ENCODE data around the gene SP2. TPM values are rescaled to one million over a fixed set of nuclear protein-coding genes. Genes with fewer than 3 reads are reported as not detected.
A peak's percentile ranks its signal among the peaks of the same experiment; 100 is the strongest.

Gene SP2
- polyA plus RNA-seq, 10 donors, result 12.3 to 18.3 (median 14.7) TPM

GRCh38 chr17:47967607-47968252 is 71.7 kb downstream of the SP2 start:
- DNase-seq, result peak in 1 of 3 donors; percentile 62

DNA sequence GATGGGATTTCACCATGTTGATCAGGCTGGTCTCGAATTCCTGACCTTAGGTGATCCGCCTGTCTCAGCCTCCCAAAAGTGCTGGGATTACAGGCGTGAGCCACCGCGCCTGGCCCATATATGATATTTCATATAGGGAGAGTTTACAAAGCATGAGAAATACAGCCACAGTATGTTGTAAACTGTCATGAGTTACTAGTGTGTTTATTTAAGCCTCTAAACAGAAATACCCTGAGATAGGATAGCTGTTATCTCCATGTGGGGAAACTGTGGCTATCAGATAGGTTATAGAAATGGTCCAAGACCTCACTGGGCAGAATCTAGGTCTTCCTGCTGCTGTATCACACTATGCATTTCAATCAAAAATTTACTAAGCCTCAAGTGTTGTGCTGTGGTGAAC is 72.8 kb downstream of the SP2 start:
- no peak for DNase-seq

DNA sequence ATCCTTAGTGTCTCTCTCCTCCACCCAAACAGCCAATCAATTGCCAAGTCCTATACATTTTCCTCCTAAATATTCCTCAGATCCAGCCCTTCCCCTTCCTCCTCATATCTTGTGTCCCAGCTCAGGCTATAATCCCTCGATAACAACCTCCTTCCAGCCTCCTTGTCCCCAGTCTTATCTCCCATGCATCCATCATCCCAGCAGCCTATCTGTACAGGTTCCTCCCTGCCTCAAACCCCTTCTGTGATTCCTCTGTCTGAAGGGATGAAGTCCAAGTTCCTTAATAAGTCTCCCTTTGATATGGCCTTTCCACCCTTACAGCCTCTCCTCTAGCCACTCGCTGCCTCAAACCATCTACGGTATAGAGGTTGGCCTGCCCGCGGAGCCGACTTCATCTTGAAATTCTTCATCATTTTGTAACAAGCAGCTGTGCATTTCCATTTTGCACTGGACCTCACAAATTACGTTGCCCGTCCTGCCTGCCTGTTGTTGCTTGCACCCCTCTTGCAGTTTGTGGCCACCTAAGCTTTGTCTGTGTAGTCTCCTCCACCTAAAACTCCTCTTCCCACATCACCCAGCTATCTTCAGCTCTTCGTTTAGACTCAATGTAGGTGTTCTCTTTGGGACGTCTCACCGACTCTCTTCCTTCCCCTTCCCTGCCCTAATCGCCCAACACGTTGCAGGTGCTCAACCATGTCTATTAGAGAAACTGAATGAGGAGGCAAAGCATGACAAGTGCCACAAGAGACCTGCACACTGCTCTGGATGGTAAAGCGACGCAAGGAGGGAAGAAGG is 74.1 kb downstream of the SP2 start:
- DNase-seq, result no peak

GRCh38 chr17:47970725-47971499 is 74.9 kb downstream of the SP2 start, which contains the start of gene CDK5RAP3:
TSS of gene CDK5RAP3 (plus strand) at chr17:47971113. CDS start at chr17:47971147, 34 bp downstream.
- DNase-seq, result peak; percentile 100

- no peak for DNase-seq
These were observed 77.5 kb downstream of the SP2 start for GRCh38 chr17:47973541-47973940.

DNA sequence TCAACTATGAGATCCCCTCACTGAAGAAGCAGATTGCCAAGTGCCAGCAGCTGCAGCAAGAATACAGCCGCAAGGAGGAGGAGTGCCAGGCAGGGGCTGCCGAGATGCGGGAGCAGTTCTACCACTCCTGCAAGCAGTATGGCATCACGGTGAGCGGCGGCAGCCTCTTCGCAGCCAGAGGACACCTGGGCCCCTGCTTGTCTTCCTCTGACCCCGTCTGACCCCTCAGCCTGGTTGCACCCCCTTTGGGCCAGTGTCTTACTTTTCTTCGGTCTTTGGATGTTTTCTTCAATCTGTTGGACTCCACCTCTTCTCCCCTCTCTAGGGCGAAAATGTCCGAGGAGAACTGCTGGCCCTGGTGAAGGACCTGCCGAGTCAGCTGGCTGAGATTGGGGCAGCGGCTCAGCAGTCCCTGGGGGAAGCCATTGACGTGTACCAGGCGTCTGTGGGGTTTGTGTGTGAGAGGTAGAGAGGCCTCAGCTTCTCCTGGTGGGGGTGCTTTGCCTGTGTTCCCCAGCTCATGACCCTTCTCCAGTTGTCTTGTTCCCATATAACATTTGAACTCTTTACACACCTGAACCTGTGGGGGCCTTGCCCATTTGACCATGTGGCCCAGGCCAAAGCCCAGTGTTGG is 79.3 kb downstream of the SP2 start:
- DNase-seq, result no peak

DNA sequence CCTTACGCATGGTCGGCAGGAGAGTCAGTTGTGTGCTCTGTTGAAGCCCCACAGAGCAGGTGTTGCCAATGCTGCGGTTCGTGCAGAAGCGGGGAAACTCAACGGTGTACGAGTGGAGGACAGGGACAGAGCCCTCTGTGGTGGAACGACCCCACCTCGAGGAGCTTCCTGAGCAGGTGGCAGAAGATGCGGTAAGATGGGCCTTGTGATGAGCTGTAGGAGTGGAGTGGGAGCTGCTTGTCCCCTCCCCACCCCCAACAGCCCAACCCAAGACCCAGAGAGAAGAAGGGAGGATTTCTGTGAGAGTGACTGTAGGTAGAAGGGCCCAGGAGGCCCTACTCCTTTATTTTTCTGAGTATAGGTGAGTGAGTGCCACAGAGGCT is 79.8 kb downstream of the SP2 start:
- DNase-seq, result no peak

DNA sequence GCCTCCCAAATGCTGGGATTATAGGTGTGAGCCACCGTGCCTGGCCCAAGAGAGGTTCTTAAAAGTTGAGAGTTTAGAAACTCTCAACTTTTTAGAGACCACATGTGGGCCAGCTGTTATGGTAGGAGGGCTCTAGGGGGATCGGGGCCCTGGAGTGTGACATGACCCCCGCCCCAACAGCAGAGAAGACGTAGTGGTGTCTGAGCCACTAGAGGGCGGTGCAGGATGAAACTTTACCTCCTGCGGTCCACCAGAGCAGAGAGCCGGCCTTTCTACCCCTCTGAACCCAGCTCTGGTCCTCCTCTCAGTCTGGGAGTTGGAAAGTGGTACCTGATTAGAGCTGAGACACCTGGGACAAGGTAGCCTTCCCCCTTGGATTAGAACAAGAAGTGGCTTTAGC is 82.3 kb downstream of the SP2 start:
- peak; percentile 30 to 76 (median 50) for DNase-seq

Other genes with a start within 250 kb of the SP2 start
- 100 to 1,000 TPM; 135 to 209 (median 166) TPM for gene KPNB1, start 246.3 kb upstream of the SP2 start, polyA plus RNA-seq (ENCODE audit: insufficient read length in 10 of 10)
- gene TBKBP1, start 202.1 kb upstream of the SP2 start, polyA plus RNA-seq (ENCODE audit: insufficient read length in 10 of 10), result 10 to 100 TPM; 21.2 to 35.2 (median 28.9) TPM
- gene TBX21, start 163.0 kb upstream of the SP2 start, polyA plus RNA-seq (ENCODE audit: insufficient read length in 10 of 10), result under 1 TPM in 9 of 10 donors, not detected in 1; 0.13 to 0.66 (median 0.20) TPM
- gene OSBPL7, start 74.4 kb upstream of the SP2 start, polyA plus RNA-seq (ENCODE audit: insufficient read length in 10 of 10), result 10 to 100 TPM in 5 of 10 donors, 1 to 10 TPM in 5; 7.2 to 16.5 (median 10.0) TPM
- gene MRPL10, start 64.7 kb upstream of the SP2 start, polyA plus RNA-seq (ENCODE audit: insufficient read length in 10 of 10), result 10 to 100 TPM; 42.9 to 58.5 (median 52.7) TPM
- 1 to 10 TPM in 3 of 10 donors, under 1 TPM in 7; 0.49 to 1.4 (median 0.88) TPM for gene LRRC46, start 64.6 kb upstream of the SP2 start, polyA plus RNA-seq (ENCODE audit: insufficient read length in 10 of 10)
- gene SCRN2, start 55.0 kb upstream of the SP2 start, polyA plus RNA-seq (ENCODE audit: insufficient read length in 10 of 10), result 10 to 100 TPM; 15.2 to 36.0 (median 21.0) TPM
- 1 to 10 TPM in 8 of 10 donors, under 1 TPM in 2; 0.77 to 4.0 (median 1.4) TPM for gene SP6, start 45.1 kb upstream of the SP2 start, polyA plus RNA-seq (ENCODE audit: insufficient read length in 10 of 10)
- 10 to 100 TPM in 3 of 10 donors, 1 to 10 TPM in 7; 7.6 to 13.7 (median 9.3) TPM for gene PNPO, start 45.3 kb downstream of the SP2 start, polyA plus RNA-seq (ENCODE audit: insufficient read length in 10 of 10)
- under 1 TPM in 5 of 10 donors, not detected in 5; 0.14 to 0.42 (median 0.26) TPM for gene PRR15L, start 61.6 kb downstream of the SP2 start, polyA plus RNA-seq (ENCODE audit: insufficient read length in 10 of 10)
- 100 to 1,000 TPM in 1 of 10 donors, 10 to 100 TPM in 9; 55.6 to 131 (median 75.1) TPM for gene CDK5RAP3, start 74.9 kb downstream of the SP2 start, polyA plus RNA-seq (ENCODE audit: insufficient read length in 10 of 10)
- gene COPZ2, start 141.6 kb downstream of the SP2 start, polyA plus RNA-seq (ENCODE audit: insufficient read length in 10 of 10), result 10 to 100 TPM; 39.5 to 66.4 (median 45.7) TPM
- gene NFE2L1, start 152.1 kb downstream of the SP2 start, polyA plus RNA-seq (ENCODE audit: insufficient read length in 10 of 10), result 100 to 1,000 TPM; 192 to 305 (median 259) TPM
- 100 to 1,000 TPM in 1 of 10 donors, 10 to 100 TPM in 9; 75.5 to 124 (median 86.6) TPM for gene CBX1, start 205.2 kb downstream of the SP2 start, polyA plus RNA-seq (ENCODE audit: insufficient read length in 10 of 10)
- gene SNX11, start 211.5 kb downstream of the SP2 start, polyA plus RNA-seq (ENCODE audit: insufficient read length in 10 of 10), result 10 to 100 TPM in 9 of 10 donors, 1 to 10 TPM in 1; 9.0 to 11.7 (median 11.0) TPM

Measured in muscle of back (tissue), 11 donors.